IMR-90 (cell line): ENCODE results near the gene METTL22. TPM values are rescaled to one million over a fixed set of nuclear protein-coding genes. Genes with fewer than 3 reads are reported as not detected.

Source experiments
- ATAC-seq: fragments of 200-7000 bp; cut with Tn5 transposase; 2 replicates; pipeline ENCODE4 v1.9.1; 2020; ENCODE audit warnings: low read depth, mild to moderate bottlenecking, moderate library complexity
- BruUV-seq: library from RNA; stranded (reverse); fragments of 400-500 nt; replicated peaks from 2 replicates; lab custom pipeline; 2021; lab: Mats Ljungman, UMichigan
- CTCF ChIA-PET: fragments of 300-600 bp; formaldehyde crosslinking; extraction: SDS; loops from one replicate; lab custom pipeline; 2021; ENCODE audit warnings: antibody characterized with exemption; lab: Yijun Ruan, JAX
- POLR2A ChIA-PET: fragments of 300-600 bp; sonication (Branson Sonifier 250); formaldehyde crosslinking; loops from one replicate; lab custom pipeline; 2022; ENCODE audit warnings: antibody characterized with exemption; ENCODE audit not compliant: unreplicated experiment; lab: Charles Lee
- DNase-seq: peaks from one replicate; pipeline ENCODE4 v3.0.0; 2013
- H2AFZ ChIP-seq: replicated peaks from 2 replicates; pipeline ENCODE3; 2013; ENCODE audit warnings: low read length, mild to moderate bottlenecking; ENCODE audit not compliant: poor library complexity
- H2AK5ac ChIP-seq: 2 replicates; pipeline ENCODE4 v1.6.1; 2013; ENCODE audit warnings: low read depth, low read length, inconsistent platforms
- H2AK9ac ChIP-seq: replicated peaks from 2 replicates; pipeline ENCODE3; 2013; ENCODE audit warnings: mild to moderate bottlenecking, low read depth, low read length, moderate library complexity; ENCODE audit not compliant: poor library complexity
- H2BK120ac ChIP-seq: 2 replicates; pipeline ENCODE4 v1.6.1; 2013; ENCODE audit warnings: low read depth, low read length, inconsistent platforms
- H2BK15ac ChIP-seq: 3 replicates; pipeline ENCODE4 v1.6.1; 2013; ENCODE audit warnings: low read depth, low read length, inconsistent platforms
- H2BK20ac ChIP-seq: 2 replicates; pipeline ENCODE4 v1.6.1; 2013; ENCODE audit warnings: low read depth, mild to moderate bottlenecking, inconsistent platforms, low read length, moderate library complexity
- H2BK5ac ChIP-seq: 2 replicates; pipeline ENCODE4 v1.6.1; 2013; ENCODE audit warnings: mild to moderate bottlenecking, low read depth, low read length, inconsistent platforms; ENCODE audit not compliant: poor library complexity, severe bottlenecking
- H3K14ac ChIP-seq: replicated peaks from 2 replicates; pipeline ENCODE4 v1.6.1; 2013; ENCODE audit warnings: low read depth, low read length, inconsistent platforms
- H3K18ac ChIP-seq: 2 replicates; pipeline ENCODE4 v1.6.1; 2013; ENCODE audit warnings: low read depth, low read length, control low read depth
- H3K23ac ChIP-seq: 2 replicates; pipeline ENCODE4 v1.6.1; 2013; ENCODE audit warnings: low read depth, low read length, inconsistent platforms
- H3K27ac ChIP-seq: 2 replicates; pipeline ENCODE4 v1.5.1; 2013; ENCODE audit warnings: mild to moderate bottlenecking, control low read depth, low read length; ENCODE audit not compliant: insufficient read depth
- H3K27me3 ChIP-seq: 2 replicates; pipeline ENCODE4 v1.6.1; 2013; ENCODE audit warnings: low read length; ENCODE audit not compliant: control insufficient read depth, insufficient read depth
- H3K36me3 ChIP-seq: 2 replicates; pipeline ENCODE4 v1.6.1; 2013; ENCODE audit warnings: low read length, mixed read lengths; ENCODE audit not compliant: control insufficient read depth, insufficient read depth
- H3K4ac ChIP-seq: 2 replicates; pipeline ENCODE4 v1.6.1; 2013; ENCODE audit warnings: low read depth, low read length, inconsistent platforms
- H3K4me1 ChIP-seq: 2 replicates; pipeline ENCODE4 v1.6.1; 2013; ENCODE audit warnings: low read length, mixed read lengths; ENCODE audit not compliant: control insufficient read depth, insufficient read depth
- H3K4me2 ChIP-seq: 2 replicates; pipeline ENCODE4 v1.6.1; 2013; ENCODE audit warnings: low read depth, mild to moderate bottlenecking, control low read depth, low read length, moderate library complexity
- H3K4me3 ChIP-seq: 2 replicates; pipeline ENCODE4 v1.5.1; 2013; ENCODE audit warnings: low read depth, mild to moderate bottlenecking, control low read depth, low read length, moderate library complexity; ENCODE audit not compliant: insufficient read depth
- H3K56ac ChIP-seq: 2 replicates; pipeline ENCODE4 v1.6.1; 2013; ENCODE audit warnings: low read length, inconsistent platforms; ENCODE audit not compliant: insufficient read depth; ENCODE audit errors: extremely low read depth
- H3K79me1 ChIP-seq, 2 experiments: 2 replicates each; pipeline ENCODE4 v1.6.1; 2013; ENCODE audit warnings: low read length in 2 of 2, inconsistent platforms in 1 of 2, low read depth in 1 of 2
- H3K9ac ChIP-seq: 2 replicates; pipeline ENCODE4 v1.6.1; 2013; ENCODE audit warnings: low read depth, low read length, control low read depth
- H3K9me1 ChIP-seq: 2 replicates; pipeline ENCODE4 v1.6.1; 2013; ENCODE audit warnings: low read length, inconsistent platforms; ENCODE audit not compliant: insufficient read depth
- H3K9me3 ChIP-seq: 2 replicates; pipeline ENCODE4 v1.6.1; 2013; ENCODE audit warnings: low read length; ENCODE audit not compliant: control insufficient read depth, insufficient read depth
- H4K20me1 ChIP-seq: 2 replicates; pipeline ENCODE4 v1.6.1; 2013; ENCODE audit warnings: low read length, inconsistent platforms; ENCODE audit not compliant: insufficient read depth
- H4K5ac ChIP-seq: 2 replicates; pipeline ENCODE4 v1.6.1; 2013; ENCODE audit warnings: mild to moderate bottlenecking, low read depth, low read length, control low read depth
- H4K8ac ChIP-seq, 2 experiments: 2 replicates each; pipeline ENCODE4 v1.6.1; 2013; ENCODE audit warnings: low read depth in 2 of 2, low read length in 2 of 2, control low read depth in 1 of 2, inconsistent platforms in 1 of 2
- H4K91ac ChIP-seq: 2 replicates; pipeline ENCODE4 v1.6.1; 2013; ENCODE audit warnings: low read depth, low read length, inconsistent platforms; ENCODE audit not compliant: insufficient read depth
- MAFK ChIP-seq: IDR thresholded peaks from 2 replicates; pipeline ENCODE4 v1.6.1; 2012; ENCODE audit warnings: low read depth, low read length, improper control_type of control experiment
- MAZ ChIP-seq: IDR thresholded peaks from 2 replicates; pipeline ENCODE4 v1.6.1; 2012; ENCODE audit warnings: low read depth, mild to moderate bottlenecking, low read length, improper control_type of control experiment, moderate library complexity, borderline replicate concordance
- RAD21 ChIP-seq: IDR thresholded peaks from 2 replicates; pipeline ENCODE4 v1.6.1; 2012; ENCODE audit warnings: low read length, improper control_type of control experiment
- WGBS, 2 experiments: methylation state at CpG; one replicate each; pipeline versions ENCODE4 v1.1.5 to v1.1.7; 2013; ENCODE audit warnings: missing lambda C conversion rate in 2 of 2; ENCODE audit not compliant: insufficient read length in 1 of 2; ENCODE audit errors: extremely low coverage in 2 of 2; 5-methylcytosine and 5-hydroxymethylcytosine counted together
- dilution Hi-C: fragments of 300-500 bp; cut with HindIII; formaldehyde crosslinking; loops from one replicate; pipeline ENCODE4 v1.14.3; 2018; ENCODE audit warnings: low sequenced_read_pairs; ENCODE audit not compliant: unreplicated experiment
- in situ Hi-C: fragments of 300-500 bp; cut with MboI; formaldehyde crosslinking; loops from 3 replicates; pipeline ENCODE4 v1.14.3; 2019; ENCODE audit warnings: low sequenced_read_pairs, inconsistent platforms, mixed read lengths
- intact Hi-C: fragments of 100-400 bp; cut with micrococcal nuclease; formaldehyde crosslinking; loops from 2 replicates; pipeline ENCODE4 v1.10.0; 2022
- polyA plus RNA-seq, 3 experiments: library from polyadenylated mRNA; depleted of rRNA; stranded (reverse); fragments of >200 nt; gene quantifications; 2 replicates each; pipeline ENCODE4 v1.2.3, GENCODE V29; 2012; ENCODE audit warnings: low replicate concordance in 1 of 3
- total RNA-seq: library from RNA; depleted of rRNA; stranded (reverse); fragments of >200 nt; gene quantifications from 2 replicates; pipeline ENCODE4 v1.2.3, GENCODE V29; 2012
- TF ChIP-seq, protein P1 (sequence below): fragments of 150-350 bp; IDR thresholded peaks from 2 replicates; pipeline ENCODE4 v1.6.1; 2016; ENCODE audit warnings: low read depth, mild to moderate bottlenecking, low read length, moderate library complexity, borderline replicate concordance
- TF ChIP-seq, protein P2 (sequence below): conservative IDR thresholded peaks from 2 replicates; pipeline ENCODE4 v1.5.1; 2012; ENCODE audit warnings: mild to moderate bottlenecking, low read depth, low read length, improper control_type of control experiment

METTL22 gene
- total and polyA plus RNA-seq, 2 of the 4 experiments (the other 2 are of a cell fraction): 27.2 to 51.2 TPM

DNA sequence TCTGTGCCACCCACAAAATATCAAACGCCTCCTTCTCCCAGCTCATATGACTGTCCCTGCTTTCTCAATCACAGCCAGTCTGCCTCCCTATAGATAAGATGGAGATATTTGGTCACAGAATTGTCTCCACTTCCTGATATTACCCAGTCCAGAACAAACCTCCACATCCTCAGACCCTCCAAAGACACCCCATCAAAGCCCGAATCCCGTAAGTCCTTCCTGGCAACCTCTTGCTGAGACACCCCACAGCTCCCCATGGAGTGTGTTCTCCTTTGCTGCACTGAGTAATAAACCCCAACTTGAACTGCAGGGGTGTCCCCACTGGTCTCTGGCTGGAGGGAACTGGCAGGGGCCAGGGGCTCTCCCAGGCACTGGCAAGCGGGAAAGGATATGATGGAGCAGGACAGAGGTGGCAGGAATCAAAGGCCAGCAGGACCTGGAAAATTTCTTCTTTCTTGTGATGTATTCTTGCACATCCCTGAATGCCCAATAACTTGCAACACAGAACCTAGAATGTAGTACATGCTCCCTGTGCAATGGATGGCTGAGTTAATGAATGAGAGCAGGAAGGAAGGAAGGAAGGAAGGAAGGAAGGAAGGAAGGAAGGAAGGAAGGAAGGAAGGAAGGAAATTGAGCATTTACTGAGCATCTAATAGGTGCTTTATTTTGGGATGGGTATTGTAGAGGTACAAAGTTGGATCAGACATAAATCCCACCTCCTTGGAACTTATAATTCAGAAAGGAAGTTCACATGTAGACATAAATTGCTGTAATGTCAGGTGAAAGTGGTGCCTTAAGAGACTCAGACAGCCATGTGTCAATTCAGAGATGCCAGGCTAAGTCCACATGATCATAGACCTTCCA, 45.1 kb upstream of the METTL22 start:
- H2AK5ac ChIP-seq: no peak overlapping the region
- H3K9ac ChIP-seq: no peak overlapping the region
- H2BK15ac ChIP-seq: no peak overlapping the region
- H2BK120ac ChIP-seq: no peak overlapping the region
- H2BK20ac ChIP-seq: no peak overlapping the region
- no peak overlapping the region for H4K5ac ChIP-seq
- no peak overlapping the region for H3K4ac ChIP-seq
- no peak for ATAC-seq
- no peak overlapping the region for H3K18ac ChIP-seq
- H4K91ac ChIP-seq: no peak overlapping the region
- in situ Hi-C loops: no loop called here
- H3K27me3 ChIP-seq: peaks cover 13% of the 10 kb centered on the region
- no CpG with 5 or more reads among the region's 4 CpGs for WGBS, 2 experiments
- TF ChIP-seq, protein P1, sequence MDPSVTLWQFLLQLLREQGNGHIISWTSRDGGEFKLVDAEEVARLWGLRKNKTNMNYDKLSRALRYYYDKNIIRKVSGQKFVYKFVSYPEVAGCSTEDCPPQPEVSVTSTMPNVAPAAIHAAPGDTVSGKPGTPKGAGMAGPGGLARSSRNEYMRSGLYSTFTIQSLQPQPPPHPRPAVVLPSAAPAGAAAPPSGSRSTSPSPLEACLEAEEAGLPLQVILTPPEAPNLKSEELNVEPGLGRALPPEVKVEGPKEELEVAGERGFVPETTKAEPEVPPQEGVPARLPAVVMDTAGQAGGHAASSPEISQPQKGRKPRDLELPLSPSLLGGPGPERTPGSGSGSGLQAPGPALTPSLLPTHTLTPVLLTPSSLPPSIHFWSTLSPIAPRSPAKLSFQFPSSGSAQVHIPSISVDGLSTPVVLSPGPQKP: no peak
- TF ChIP-seq, protein P2, sequence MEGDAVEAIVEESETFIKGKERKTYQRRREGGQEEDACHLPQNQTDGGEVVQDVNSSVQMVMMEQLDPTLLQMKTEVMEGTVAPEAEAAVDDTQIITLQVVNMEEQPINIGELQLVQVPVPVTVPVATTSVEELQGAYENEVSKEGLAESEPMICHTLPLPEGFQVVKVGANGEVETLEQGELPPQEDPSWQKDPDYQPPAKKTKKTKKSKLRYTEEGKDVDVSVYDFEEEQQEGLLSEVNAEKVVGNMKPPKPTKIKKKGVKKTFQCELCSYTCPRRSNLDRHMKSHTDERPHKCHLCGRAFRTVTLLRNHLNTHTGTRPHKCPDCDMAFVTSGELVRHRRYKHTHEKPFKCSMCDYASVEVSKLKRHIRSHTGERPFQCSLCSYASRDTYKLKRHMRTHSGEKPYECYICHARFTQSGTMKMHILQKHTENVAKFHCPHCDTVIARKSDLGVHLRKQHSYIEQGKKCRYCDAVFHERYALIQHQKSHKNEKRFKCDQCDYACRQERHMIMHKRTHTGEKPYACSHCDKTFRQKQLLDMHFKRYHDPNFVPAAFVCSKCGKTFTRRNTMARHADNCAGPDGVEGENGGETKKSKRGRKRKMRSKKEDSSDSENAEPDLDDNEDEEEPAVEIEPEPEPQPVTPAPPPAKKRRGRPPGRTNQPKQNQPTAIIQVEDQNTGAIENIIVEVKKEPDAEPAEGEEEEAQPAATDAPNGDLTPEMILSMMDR: no peak
- TF ChIP-seq MAZ (no peak), MAFK (no peak), RAD21 (no peak)
- H2AFZ ChIP-seq: no peak overlapping the region
- no peak overlapping the region for H3K23ac ChIP-seq
- no peak overlapping the region for H2BK5ac ChIP-seq
- H4K20me1 ChIP-seq: no peaks in the 10 kb centered on the region
- H3K36me3 ChIP-seq: no peaks in the 10 kb centered on the region
- H3K4me2 ChIP-seq: no peak overlapping the region
- no peak overlapping the region for H3K4me3 ChIP-seq
- no peak overlapping the region for H3K27ac ChIP-seq
- no peak overlapping the region for H2AK9ac ChIP-seq
- H3K56ac ChIP-seq: no peak overlapping the region
- no peaks in the 10 kb centered on the region for H3K79me1 ChIP-seq
- no peak overlapping the region for H4K8ac ChIP-seq
- CTCF ChIA-PET: no interaction called here
- no peaks in the 10 kb centered on the region for H3K9me3 ChIP-seq
- POLR2A ChIA-PET: no interaction called here
- intact Hi-C loops: no loop called here
- dilution Hi-C loops: no loop called here
- H3K9me1 ChIP-seq: peaks cover 3% of the 10 kb centered on the region; the same call in 1 of the 2 replicates
- DNase-seq: no peak
- no TSS peak for BruUV-seq
- no peaks in the 10 kb centered on the region for H3K4me1 ChIP-seq
- H3K14ac ChIP-seq: no peak overlapping the region
